ENCODE results near the gene FSTL1. TPM values are rescaled to one million over a fixed set of nuclear protein-coding genes. Genes with fewer than 3 reads are reported as not detected.

Gene FSTL1, protein sequence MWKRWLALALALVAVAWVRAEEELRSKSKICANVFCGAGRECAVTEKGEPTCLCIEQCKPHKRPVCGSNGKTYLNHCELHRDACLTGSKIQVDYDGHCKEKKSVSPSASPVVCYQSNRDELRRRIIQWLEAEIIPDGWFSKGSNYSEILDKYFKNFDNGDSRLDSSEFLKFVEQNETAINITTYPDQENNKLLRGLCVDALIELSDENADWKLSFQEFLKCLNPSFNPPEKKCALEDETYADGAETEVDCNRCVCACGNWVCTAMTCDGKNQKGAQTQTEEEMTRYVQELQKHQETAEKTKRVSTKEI
- total RNA-seq = 475 and 666 TPM in 2 replicates

DNA sequence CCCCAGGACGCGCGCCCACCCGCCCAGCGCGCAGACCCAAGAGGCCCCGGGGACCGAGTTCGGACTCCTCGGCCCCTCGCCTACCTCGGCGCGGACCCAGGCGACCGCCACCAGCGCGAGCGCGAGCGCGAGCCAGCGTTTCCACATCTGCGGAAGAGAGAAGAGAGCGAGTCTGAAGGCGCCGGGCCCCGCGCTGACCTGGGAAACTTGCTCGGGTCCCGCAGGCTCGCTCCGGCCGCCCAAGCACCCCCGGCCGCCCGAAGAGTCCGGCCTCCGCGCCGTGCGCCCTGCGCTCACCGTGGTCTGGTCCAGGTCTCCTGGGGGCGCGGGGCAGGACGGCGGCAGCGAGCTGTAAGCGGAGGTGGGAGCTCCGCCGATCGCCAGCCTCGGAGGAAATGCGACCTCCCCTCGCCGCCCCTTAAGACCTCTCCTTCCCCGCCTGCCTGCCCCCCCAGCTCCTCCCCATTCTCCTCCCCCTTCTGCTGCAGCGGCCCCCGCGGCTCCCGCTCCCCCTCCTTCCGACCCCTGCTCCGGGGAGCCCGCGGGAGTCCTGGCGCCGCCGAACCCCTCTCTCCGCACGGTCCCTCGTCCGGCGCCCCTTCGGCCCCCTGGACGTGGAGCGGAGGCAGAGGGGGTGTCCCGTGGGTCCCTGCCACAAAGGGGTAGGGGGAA is at the start of gene FSTL1:
TSS of gene FSTL1 (minus strand) at position 393 of the 672 bp plus-strand sequence. CDS start at position 147, 246 bp downstream.

DNA sequence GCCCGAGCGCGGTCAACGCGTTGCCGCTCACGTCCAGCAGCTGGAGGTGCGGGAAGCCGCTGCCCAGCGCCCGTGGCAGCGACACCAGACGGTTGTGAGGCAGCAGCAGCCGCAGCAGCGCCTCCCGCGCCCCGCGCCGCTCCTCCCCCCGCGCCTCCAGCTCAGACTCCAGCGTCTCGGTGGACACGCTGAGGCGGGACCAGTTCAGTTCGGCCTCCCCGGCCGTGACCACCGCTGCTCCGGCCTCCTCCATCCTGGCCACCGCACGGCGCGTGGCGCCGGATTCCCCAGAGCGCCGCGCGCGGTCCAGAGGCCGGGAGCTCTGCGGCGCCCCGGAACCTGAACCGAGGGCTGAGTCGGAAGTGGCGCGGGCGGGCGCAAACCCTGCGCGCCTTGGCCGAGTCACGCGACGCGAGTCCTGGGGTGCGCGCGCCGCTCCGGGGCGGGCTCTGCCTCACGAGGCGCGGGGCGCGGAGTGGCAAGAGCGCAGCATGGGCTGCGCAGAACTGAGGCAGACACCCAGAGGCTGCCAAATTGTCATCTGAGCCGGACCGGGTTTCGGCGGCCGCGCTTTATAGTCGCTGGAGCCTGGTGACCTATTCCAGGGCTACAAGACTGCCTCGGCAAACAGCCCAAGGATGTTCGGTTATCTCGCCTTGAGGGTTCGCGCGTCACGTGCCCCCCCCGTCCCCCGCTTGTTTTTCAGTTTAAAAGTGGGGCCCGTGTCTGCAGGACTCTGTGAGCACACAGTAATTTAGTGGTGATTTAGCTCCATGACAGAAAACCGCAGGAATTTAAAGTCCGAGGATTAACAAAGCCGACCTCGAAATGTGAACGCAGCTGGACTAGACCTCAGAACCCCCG is 101.6 kb downstream of the FSTL1 start, which contains the start of gene LRRC58:
TSS of gene LRRC58 (minus strand) at position 364 of the 864 bp plus-strand sequence. CDS start at position 253, 111 bp downstream.

Other genes with a start within 250 kb of the FSTL1 start
- gene GPR156, start 165.8 kb downstream of the FSTL1 start, total RNA-seq = 0.10 and 0.33 TPM in 2 replicates
- gene LRRC58, start 101.6 kb downstream of the FSTL1 start, total RNA-seq = 19.6 and 27.7 TPM in 2 replicates
- 49.3 and 52.2 TPM in 2 replicates for gene NDUFB4, start 145.3 kb upstream of the FSTL1 start, total RNA-seq
- 0.19 TPM in 1 of 2 replicates, not detected in the other for gene HGD, start 231.2 kb upstream of the FSTL1 start, total RNA-seq